ENCODE measurements around the gene METRN. TPM values are rescaled to one million over a fixed set of nuclear protein-coding genes. Genes with fewer than 3 reads are reported as not detected.
A peak's percentile ranks its signal among the peaks of the same experiment; 100 is the strongest.
"Not testable (repeated sequence)": the region's sequence is repeated elsewhere in the genome, so short reads cannot be mapped to it uniquely, and the experiment has no call there.

Gene METRN
- total and polyA plus RNA-seq, 10 donors: 7.2 to 31.9 (median 14.6) TPM

DNA sequence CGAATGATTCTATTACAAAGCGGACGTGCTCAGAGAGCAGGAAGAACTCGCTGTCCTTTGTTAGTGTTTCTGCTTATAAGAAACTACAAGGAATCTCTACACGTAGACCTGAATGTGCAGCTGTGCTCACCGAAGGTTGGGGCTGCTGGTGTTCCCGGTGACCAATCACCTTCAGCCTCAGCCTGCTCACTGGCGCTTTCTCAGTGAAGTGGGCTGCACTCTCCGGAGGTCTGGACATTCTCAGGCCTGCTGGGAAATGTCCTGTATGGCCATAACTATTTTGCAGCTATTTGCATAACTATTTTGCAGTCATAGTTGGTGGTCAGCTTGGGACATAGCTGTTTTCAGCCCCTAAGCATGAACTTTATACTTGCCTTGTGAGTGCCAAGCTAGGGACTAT lies 35.6 kb downstream of the METRN start:
- intact Hi-C loops (cut with DNase I; ENCODE audit: low total_unique reads): no loop called here
- no peak overlapping the region for H3K27ac ChIP-seq
- no peak overlapping the region for H3K4me3 ChIP-seq
- DNase-seq: no peak
- peaks cover 0 to 12% (median 2%) of the 10 kb centered on the region in 6 donors for H3K4me1 ChIP-seq
- H3K27me3 ChIP-seq (replicated peaks in 1 of 7): peaks cover 0 to 9% (median 0%) of the 10 kb centered on the region in 7 donors
- TF ChIP-seq POLR2A (IDR thresholded peaks at IDR 0.05): no peak
- TF ChIP-seq, protein P1, sequence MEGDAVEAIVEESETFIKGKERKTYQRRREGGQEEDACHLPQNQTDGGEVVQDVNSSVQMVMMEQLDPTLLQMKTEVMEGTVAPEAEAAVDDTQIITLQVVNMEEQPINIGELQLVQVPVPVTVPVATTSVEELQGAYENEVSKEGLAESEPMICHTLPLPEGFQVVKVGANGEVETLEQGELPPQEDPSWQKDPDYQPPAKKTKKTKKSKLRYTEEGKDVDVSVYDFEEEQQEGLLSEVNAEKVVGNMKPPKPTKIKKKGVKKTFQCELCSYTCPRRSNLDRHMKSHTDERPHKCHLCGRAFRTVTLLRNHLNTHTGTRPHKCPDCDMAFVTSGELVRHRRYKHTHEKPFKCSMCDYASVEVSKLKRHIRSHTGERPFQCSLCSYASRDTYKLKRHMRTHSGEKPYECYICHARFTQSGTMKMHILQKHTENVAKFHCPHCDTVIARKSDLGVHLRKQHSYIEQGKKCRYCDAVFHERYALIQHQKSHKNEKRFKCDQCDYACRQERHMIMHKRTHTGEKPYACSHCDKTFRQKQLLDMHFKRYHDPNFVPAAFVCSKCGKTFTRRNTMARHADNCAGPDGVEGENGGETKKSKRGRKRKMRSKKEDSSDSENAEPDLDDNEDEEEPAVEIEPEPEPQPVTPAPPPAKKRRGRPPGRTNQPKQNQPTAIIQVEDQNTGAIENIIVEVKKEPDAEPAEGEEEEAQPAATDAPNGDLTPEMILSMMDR (IDR thresholded peaks at IDR 0.05 in 8 of 11, conservative IDR thresholded peaks at IDR 0.05 in 3 of 11): no peak
- no peak for TF ChIP-seq POLR2AphosphoS5 (IDR thresholded peaks at IDR 0.05)
- H3K9me3 ChIP-seq: no peaks in the 10 kb centered on the region
- WGBS, 5 donors: 68 to 77% (median 76%) methylated on average over 9 of the region's 9 CpGs
- no peaks in the 10 kb centered on the region for H3K36me3 ChIP-seq

DNA sequence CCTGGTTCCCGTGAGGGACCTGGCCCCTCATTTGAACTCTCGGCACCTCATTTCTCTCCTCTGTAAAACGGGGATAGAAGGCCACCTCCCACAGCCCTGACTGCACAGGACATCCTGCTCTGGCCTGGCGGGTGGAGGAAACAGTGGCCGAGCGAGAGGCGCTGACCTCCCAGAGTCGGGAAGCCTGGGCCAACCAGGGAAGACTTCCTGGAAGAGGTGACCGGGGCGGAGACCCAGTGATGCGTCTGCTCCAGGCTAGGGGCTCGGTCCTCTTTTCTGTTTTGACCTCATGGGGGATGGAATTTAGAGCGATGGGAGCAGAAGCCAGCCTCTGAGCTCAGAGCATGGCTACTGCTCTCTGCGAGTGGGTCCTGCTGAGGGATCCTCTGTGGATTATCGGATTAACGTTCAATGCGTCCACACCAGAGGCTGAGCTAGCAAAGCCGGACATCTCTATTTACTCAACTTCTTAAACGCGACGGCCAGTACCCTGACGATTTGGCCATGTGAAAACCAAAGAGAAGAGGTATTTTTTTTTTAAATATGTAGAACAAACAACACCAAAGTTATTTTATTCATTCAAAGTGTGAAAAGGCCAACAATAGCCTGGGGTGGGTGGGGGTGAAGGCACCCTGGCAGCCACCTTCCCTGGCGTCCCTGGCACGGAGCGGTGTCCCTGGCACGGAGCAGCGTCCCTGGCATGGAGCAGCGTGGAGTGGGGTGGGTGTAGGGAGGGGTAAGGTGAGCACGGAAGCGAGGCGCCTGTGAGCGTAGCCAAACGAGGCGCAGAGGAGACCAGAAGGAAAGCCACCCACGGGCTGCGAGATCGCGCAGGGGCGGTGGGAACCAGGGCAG lies 36.5 kb downstream of the METRN start:
- intact Hi-C loops (cut with DNase I; ENCODE audit: low total_unique reads): no loop called here
- Histone ChIP-seq H3K27me3 (replicated peaks in 1 of 7) (peaks cover 0 to 6% (median 0%) of the 10 kb centered on the region in 7 donors), H3K4me1 (peaks cover 0 to 12% (median 2%) of the 10 kb centered on the region in 6 donors), H3K9me3 (peaks cover 0 to 1% (median 0%) of the 10 kb centered on the region in 8 donors), H3K4me3 (no peak overlapping the region), H3K36me3 (no peaks in the 10 kb centered on the region), H3K27ac (no peak overlapping the region)
- 72 to 85% (median 77%) methylated on average over 37 to 39 of the region's 39 CpGs for WGBS, 5 donors
- TF ChIP-seq POLR2AphosphoS5 (IDR thresholded peaks at IDR 0.05): no peak
- no peak for TF ChIP-seq POLR2A (IDR thresholded peaks at IDR 0.05)
- TF ChIP-seq, protein P1 (IDR thresholded peaks at IDR 0.05 in 8 of 11, conservative IDR thresholded peaks at IDR 0.05 in 3 of 11): no peak
- DNase-seq: no peak

DNA sequence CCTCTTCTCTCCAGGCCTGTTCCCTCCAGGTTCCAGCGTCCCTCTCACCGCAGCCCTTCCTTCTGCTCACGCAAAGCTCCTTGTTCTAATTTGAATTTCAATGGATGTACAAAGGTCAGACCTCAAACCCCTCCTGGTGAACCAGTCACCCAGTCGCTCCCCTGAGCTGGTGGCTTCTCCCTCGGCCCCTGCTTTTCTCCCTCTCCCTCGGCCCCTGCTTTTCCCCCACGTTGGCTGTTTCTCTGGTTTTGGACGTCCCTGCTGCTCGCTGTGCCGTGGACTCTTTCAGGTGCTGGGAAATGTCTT lies 37.0 kb downstream of the METRN start:
- Histone ChIP-seq H3K4me3 (no peak overlapping the region), H3K9me3 (peaks cover 0 to 6% (median 0%) of the 10 kb centered on the region in 8 donors), H3K27ac (no peak overlapping the region), H3K4me1 (peaks cover 0 to 12% (median 2%) of the 10 kb centered on the region in 6 donors), H3K27me3 (replicated peaks in 1 of 7) (peaks cover 0 to 6% (median 0%) of the 10 kb centered on the region in 7 donors), H3K36me3 (no peaks in the 10 kb centered on the region)
- intact Hi-C loops (cut with DNase I; ENCODE audit: low total_unique reads): no loop called here
- TF ChIP-seq POLR2A (IDR thresholded peaks at IDR 0.05): no peak
- TF ChIP-seq POLR2AphosphoS5 (IDR thresholded peaks at IDR 0.05): no peak
- TF ChIP-seq, protein P1 (IDR thresholded peaks at IDR 0.05 in 8 of 11, conservative IDR thresholded peaks at IDR 0.05 in 3 of 11): no peak
- 52 to 74% (median 67%) methylated on average over 10 of the region's 10 CpGs for WGBS, 5 donors
- DNase-seq: no peak

DNA sequence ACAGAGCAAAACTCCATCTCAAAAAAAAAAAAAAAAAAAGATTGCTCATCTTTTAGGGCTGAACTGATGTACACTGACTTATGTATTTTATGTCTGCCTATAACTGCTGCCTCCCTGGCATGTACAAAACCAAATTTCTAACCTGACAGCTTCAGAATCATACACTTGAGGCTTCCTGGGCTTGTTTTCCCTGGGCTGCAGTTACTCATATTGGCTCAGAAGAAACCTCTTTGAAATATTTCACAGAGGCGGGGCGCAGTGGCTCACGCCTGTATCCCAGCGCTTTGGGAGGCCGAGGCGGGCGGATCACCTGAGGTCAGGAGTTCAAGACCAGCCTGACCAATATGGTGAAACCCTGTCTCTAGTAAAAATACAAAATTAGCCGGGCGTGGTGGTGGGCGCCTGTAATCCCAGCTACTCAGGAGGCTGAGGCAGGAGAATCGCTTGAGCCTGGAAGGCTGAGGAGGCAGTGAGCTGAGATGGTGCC lies 39.2 kb downstream of the METRN start:
- intact Hi-C loops (cut with DNase I; ENCODE audit: low total_unique reads): not testable (repeated sequence)

More for the DNA sequence above, 39.2 kb downstream of the METRN start:
- H3K9me3 ChIP-seq; H3K4me3 ChIP-seq; H3K36me3 ChIP-seq; DNase-seq; H3K27me3 ChIP-seq (replicated peaks in 1 of 7): not testable (repeated sequence)
- 88 to 94% (median 89%) methylated on average over 11 of the region's 11 CpGs for WGBS, 5 donors
- peak overlapping the region in 4 of 8 donors; percentile 20 to 60 (median 46) for H3K27ac ChIP-seq
- H3K4me1 ChIP-seq: peaks cover 0 to 12% (median 2%) of the 10 kb centered on the region in 6 donors

All from spleen (tissue), 11 donors.